GM12874 (cell line): Measurements from ENCODE around the gene ACTG2.

Experiments
- CTCF ChIP-seq: IDR thresholded peaks from 2 replicates; pipeline ENCODE4 v1.5.1; 2011; ENCODE audit warnings: low read depth, mild to moderate bottlenecking, control low read depth, low read length, moderate library complexity; ENCODE audit not compliant: insufficient read depth

ACTG2 gene

DNA sequence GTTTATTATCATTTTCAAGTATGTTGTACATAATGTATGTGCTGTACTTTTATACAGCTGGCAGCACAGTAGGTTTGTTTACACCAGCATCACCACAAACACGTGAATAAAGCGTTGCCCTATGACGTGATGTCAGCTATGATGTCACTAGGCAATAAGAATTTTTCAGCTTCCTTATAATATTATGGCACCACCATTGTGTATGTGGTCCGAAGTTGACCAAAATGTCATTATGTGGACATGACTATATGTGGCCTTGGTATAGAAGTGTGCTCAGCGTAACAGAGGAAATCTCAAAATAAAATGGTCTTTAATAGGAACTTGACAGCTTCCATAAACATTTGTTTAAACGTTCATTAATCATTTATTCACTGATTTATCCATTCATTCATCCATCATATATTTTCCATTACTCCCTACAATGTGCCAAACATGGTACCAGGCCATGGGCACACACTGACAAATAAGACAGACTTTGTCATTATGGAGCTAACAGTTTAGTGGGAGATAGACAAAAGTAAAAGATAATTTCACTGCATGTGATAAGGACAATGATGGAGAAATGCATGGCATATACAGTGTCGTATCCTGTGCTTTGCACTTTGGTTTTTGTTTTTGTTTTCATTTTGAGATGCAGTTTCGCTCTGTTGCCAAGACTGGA is 18.9 kb downstream of the ACTG2 start:
- TF ChIP-seq CTCF: no peak

DNA sequence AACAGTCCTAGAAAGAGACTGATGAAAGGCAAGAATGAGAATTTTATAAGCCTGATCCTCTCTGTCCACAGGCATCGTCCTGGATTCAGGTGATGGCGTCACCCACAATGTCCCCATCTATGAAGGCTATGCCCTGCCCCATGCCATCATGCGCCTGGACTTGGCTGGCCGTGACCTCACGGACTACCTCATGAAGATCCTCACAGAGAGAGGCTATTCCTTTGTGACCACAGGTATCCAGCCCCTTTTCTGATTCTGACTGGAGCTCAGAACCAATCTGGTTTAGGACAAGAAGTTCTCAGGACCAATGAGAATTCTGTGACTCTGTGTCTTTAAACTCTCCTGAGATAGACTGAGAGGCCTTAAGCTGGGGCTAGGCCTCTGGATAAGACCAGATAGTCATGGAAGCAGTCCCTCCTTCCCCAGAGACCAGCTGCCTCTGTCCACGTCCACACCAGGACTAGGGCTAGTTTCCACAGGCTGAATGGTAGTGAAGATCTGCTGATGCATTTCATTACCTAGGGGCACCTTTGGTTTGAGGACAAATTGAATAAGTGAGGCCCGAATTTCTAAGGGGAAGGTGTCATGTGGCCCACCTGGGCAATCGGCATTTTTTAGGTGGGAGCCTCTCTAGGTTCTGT is 20.7 kb downstream of the ACTG2 start:
- no peak for TF ChIP-seq CTCF

DNA sequence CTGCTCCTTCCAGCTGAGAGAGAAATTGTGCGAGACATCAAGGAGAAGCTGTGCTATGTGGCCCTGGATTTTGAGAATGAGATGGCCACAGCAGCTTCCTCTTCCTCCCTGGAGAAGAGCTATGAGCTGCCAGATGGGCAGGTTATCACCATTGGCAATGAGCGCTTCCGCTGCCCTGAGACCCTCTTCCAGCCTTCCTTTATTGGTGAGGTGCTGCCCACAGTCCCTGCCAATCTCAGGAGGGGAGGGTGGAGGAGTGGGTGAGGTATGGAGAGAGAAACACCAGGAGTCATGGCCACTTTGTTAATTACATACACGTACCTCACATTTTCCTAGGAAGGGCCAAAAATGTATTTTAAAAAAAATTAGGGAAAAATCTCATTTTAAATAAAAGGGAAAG is 21.9 kb downstream of the ACTG2 start:
- no peak for TF ChIP-seq CTCF

DNA sequence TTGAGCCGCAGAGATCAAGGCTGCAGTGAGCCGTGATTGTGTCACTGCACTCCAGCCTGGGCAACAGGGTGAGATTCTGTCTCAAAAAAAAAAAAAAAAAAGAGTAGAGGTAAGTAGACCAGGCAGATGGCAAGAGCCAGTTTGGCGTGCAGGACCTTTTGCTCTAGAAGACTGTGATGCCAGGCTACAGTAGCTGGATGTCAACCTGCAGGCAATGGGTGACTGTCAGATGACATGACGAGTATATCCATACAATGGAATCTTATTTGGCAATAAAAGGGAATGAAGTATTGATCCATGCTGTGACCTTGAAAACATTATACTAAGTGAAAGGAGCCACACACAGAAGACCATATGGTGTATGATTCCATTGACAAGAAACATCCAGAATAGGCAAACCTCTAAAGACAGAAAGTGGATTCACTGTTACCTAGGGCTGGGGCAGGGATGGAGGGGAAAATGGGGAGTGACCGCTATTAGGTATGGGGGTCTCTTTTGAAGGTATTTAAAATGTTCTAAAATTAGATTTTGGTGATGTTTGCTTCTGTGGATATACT is 22.7 kb downstream of the ACTG2 start:
- no peak for TF ChIP-seq CTCF

DNA sequence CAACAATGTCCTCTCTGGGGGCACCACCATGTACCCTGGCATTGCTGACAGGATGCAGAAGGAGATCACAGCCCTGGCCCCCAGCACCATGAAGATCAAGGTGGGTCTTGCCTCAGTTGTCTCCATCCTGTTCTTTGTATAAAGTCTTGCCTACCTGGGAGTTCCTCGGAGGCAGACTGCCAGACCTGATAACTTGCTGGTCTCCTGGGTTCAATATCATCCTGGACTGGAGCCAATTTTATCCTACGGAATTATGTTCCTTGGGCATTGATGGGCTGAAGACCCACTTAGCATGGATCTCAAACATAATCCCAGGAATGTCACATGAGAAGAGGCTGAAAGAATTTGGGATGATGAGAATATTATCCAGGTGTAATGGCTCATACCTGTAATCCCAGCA is 23.9 kb downstream of the ACTG2 start:
- no peak for TF ChIP-seq CTCF

GRCh38 chr2:73917296-73917695 is 24.5 kb downstream of the ACTG2 start:
- no peak for TF ChIP-seq CTCF

DNA sequence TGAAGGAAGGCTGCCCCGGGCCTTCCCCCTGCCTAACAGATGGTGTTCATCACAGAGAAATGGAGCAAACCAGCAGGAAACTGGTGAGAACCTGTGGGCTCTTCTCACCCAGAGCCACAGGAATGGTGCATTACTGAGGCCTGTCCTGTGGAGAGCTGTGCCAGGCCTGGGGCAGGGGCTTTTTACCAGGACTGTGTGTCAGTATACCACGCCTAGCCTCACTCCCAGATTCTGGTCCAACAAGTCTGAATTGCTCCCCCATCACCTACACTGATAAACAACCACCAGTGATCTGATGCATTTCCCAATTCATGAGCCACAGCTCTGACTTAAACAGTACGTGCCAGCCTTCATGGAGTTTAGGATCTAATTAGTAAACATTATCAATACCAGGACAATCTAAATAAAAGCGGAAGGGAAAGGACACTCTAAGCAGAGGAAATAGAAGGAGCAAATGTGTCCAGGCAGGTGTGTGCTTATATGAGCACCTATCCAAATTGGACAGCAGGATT is 24.9 kb downstream of the ACTG2 start:
- no peak for TF ChIP-seq CTCF
